Mucosa of rectum (tissue), 2 donors: Measurements from ENCODE around the gene FHOD3.

Experiments used
- H3K27ac ChIP-seq, 2 donors: one replicate each; pipeline ENCODE4 v1.7.0; 2013; ENCODE audit warnings: inconsistent platforms in 2 of 2, low read depth in 2 of 2, low read length in 2 of 2
- H3K27me3 ChIP-seq, 2 donors: one replicate each; pipeline ENCODE4 v1.7.0; 2013; ENCODE audit warnings: low read length in 2 of 2; ENCODE audit not compliant: control insufficient read depth in 2 of 2, insufficient read depth in 2 of 2
- H3K36me3 ChIP-seq, 2 donors: one replicate each; pipeline ENCODE4 v1.7.0; 2013; ENCODE audit warnings: low read length in 2 of 2; ENCODE audit not compliant: control insufficient read depth in 2 of 2, insufficient read depth in 2 of 2
- H3K4me1 ChIP-seq, 2 donors: one replicate each; pipeline ENCODE4 v1.7.0; 2013; ENCODE audit warnings: low read length in 2 of 2, mild to moderate bottlenecking in 1 of 2; ENCODE audit not compliant: control insufficient read depth in 2 of 2, insufficient read depth in 2 of 2
- H3K4me3 ChIP-seq, 2 donors: one replicate each; pipeline ENCODE4 v1.7.0; 2013; ENCODE audit warnings: low read length in 2 of 2
- H3K9ac ChIP-seq, 2 donors: one replicate each; pipeline ENCODE4 v1.7.0; 2013; ENCODE audit warnings: low read length in 2 of 2, low read depth in 1 of 2, mild to moderate bottlenecking in 1 of 2
- H3K9me3 ChIP-seq, 2 donors: one replicate each; pipeline ENCODE4 v1.7.0; 2013; ENCODE audit warnings: low read length in 2 of 2; ENCODE audit not compliant: control insufficient read depth in 2 of 2
- donor health status: healthy.
- donor health status: Normal muscosa, but diverticular disease.

FHOD3 gene

DNA sequence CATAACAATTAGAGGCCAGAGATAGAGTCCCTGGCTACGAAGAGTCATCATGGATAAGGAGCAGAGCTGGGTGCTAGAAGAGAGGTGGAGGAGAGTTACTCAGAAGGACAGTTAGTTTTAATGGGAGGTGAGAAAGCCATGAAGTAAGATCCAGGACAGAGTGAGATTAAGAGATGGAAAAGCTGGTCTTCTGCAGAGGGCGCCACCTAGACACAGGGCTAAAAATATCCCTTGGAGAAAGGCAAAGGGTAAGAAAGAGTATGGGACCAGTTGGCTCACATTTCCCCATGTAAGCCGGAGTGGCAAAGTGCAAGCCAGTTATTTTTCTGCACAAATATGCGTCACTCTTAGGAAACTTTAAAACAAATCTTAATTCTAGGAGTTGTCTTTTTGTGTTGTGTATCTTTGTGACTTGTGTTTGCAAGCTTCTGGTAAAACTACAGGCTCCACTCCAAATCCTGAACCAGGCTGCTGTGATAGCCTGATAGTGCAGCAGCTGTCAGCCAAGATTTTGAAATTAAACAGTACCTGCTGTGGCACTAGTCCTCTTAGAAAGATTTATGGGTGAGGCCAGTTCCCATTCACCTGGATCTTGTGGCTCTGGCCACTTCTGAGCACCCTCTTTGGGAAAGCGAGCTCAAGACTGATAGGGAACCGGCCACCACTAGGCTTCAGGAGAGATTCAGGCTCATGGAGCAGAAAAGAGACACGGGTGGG, 327.1 kb downstream of the FHOD3 start:
- Histone ChIP-seq H3K9me3 (no peaks in the 10 kb centered on the region), H3K9ac (no peak overlapping the region), H3K4me3 (no peak overlapping the region), H3K36me3 (no peaks in the 10 kb centered on the region), H3K4me1 (no peaks in the 10 kb centered on the region), H3K27me3 (no peaks in the 10 kb centered on the region), H3K27ac (no peak overlapping the region)

DNA sequence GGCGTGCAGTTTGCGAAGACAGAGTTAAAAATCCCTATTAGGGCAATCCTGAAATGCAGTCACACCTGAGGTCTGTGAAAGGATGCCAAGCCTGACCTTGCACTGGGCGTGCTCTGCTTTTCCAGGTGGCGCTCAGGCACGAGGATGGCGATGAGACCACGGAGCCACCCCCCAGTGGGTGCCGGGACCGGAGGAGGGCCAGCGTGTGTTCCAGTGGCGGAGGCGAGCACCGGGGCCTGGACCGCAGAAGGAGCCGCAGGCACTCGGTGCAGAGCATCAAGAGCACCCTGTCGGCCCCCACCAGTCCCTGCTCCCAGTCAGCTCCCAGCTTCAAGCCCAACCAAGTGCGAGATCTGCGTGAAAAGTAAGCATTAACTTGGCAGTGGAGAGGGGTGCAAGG, 327.9 kb downstream of the FHOD3 start:
- Histone ChIP-seq H3K27me3 (no peaks in the 10 kb centered on the region), H3K4me3 (no peak overlapping the region), H3K4me1 (no peaks in the 10 kb centered on the region), H3K36me3 (no peaks in the 10 kb centered on the region), H3K9me3 (no peaks in the 10 kb centered on the region), H3K27ac (no peak overlapping the region), H3K9ac (no peak overlapping the region)

GRCh38 chr18:36627637-36628036, 330.1 kb downstream of the FHOD3 start:
- no peaks in the 10 kb centered on the region for H3K9me3 ChIP-seq
- no peak overlapping the region for H3K4me3 ChIP-seq
- no peaks in the 10 kb centered on the region for H3K4me1 ChIP-seq
- H3K27me3 ChIP-seq: no peaks in the 10 kb centered on the region
- H3K36me3 ChIP-seq: no peaks in the 10 kb centered on the region
- H3K9ac ChIP-seq: no peak overlapping the region
- no peak overlapping the region for H3K27ac ChIP-seq

DNA sequence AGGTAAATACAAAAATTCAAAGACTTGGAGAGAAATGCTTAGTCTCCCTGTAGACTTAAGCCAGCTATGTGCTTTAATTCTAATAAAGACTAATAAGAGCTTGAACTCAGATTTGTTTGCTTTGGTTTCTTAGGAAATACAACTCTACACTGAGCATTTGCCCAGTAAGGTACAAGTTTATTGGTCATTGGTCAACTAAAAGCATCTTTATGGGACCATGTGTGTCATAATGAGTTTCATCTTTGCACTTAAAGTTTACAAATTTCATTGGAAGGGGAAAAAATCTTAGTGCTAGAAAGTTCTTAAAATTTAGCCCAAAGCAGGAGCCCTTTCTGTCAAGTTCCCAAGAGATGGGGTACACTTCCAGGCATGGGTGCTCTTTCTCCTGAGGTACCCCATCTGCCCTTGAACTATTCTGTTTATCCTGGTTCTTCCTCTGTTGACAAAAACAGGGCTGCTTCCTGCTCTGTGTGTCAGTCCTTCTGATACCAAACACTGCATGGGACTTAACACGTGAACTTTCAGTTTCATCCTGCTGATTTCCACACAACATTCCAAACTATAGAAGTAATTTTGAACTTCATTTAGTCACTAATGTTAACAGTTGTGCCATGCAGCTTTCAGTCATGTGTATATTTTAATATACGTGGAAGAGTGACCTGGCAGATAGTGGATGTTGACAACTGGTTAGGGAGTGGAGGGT, 331.1 kb downstream of the FHOD3 start:
- no peak overlapping the region for H3K9ac ChIP-seq
- H3K4me1 ChIP-seq: no peaks in the 10 kb centered on the region
- no peaks in the 10 kb centered on the region for H3K9me3 ChIP-seq
- H3K4me3 ChIP-seq: no peak overlapping the region
- H3K27me3 ChIP-seq: no peaks in the 10 kb centered on the region
- peak overlapping the region in 1 of 2 donors; percentile 32 for H3K27ac ChIP-seq
- H3K36me3 ChIP-seq: no peaks in the 10 kb centered on the region

GRCh38 chr18:36629138-36629530, 331.6 kb downstream of the FHOD3 start:
- Histone ChIP-seq H3K27ac (peak overlapping the region in 1 of 2 donors; percentile 32), H3K36me3 (no peaks in the 10 kb centered on the region), H3K9me3 (no peaks in the 10 kb centered on the region), H3K9ac (no peak overlapping the region), H3K4me3 (no peak overlapping the region), H3K4me1 (no peaks in the 10 kb centered on the region), H3K27me3 (no peaks in the 10 kb centered on the region)

GRCh38 chr18:36629836-36630235, 332.3 kb downstream of the FHOD3 start:
- no peak overlapping the region for H3K4me3 ChIP-seq
- no peaks in the 10 kb centered on the region for H3K36me3 ChIP-seq
- H3K9ac ChIP-seq: no peak overlapping the region
- H3K9me3 ChIP-seq: no peaks in the 10 kb centered on the region
- no peaks in the 10 kb centered on the region for H3K27me3 ChIP-seq
- H3K4me1 ChIP-seq: no peaks in the 10 kb centered on the region
- no peak overlapping the region for H3K27ac ChIP-seq

- Histone ChIP-seq H3K36me3 (no peaks in the 10 kb centered on the region), H3K27ac (no peak overlapping the region), H3K27me3 (no peaks in the 10 kb centered on the region), H3K9me3 (no peaks in the 10 kb centered on the region), H3K4me3 (no peak overlapping the region), H3K9ac (no peak overlapping the region), H3K4me1 (no peaks in the 10 kb centered on the region)
These were observed 333.4 kb downstream of the FHOD3 start for GRCh38 chr18:36630917-36631316.

GRCh38 chr18:36633961-36634412, 336.5 kb downstream of the FHOD3 start:
- H3K4me1 ChIP-seq: no peaks in the 10 kb centered on the region
- H3K27ac ChIP-seq: no peak overlapping the region

DNA sequence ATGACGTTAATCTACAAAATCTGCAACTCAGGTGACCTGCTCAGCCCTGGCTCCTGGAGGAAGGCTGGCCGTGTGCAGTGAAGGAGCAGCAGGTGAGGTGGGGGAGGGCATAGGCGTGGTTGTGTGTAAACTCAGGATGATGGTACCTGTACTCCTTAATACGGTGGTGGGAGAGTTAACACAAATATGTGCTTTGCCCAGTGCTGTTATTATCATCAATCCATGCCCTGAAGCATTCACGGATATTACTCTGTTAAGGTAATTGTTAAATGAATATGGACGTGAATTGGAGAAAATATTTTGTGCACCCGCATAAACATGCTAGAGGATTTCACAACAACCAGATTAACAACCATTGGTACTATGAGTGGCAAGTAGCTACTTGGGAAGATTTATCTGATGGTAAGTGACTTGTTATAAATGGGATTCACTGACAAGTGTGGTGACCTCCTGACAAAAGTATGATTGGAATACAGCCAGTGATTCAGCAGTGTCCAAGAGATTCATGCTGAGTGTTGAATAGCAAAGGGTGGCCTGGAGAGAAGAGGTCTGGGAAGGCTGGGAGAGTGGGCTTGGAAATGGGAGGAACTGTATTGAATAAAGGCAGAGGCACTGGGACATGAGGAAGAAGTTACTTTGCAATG, 337.2 kb downstream of the FHOD3 start:
- Histone ChIP-seq H3K9me3 (no peaks in the 10 kb centered on the region), H3K4me1 (no peaks in the 10 kb centered on the region), H3K9ac (no peak overlapping the region), H3K36me3 (no peaks in the 10 kb centered on the region), H3K27me3 (no peaks in the 10 kb centered on the region), H3K27ac (no peak overlapping the region), H3K4me3 (no peak overlapping the region)

More at GRCh38 chr18:36633961-36634412, 336.5 kb downstream of the FHOD3 start:
- no peaks in the 10 kb centered on the region for H3K36me3 ChIP-seq
- H3K9me3 ChIP-seq: no peaks in the 10 kb centered on the region
- no peak overlapping the region for H3K4me3 ChIP-seq
- no peaks in the 10 kb centered on the region for H3K27me3 ChIP-seq
- H3K9ac ChIP-seq: no peak overlapping the region

GRCh38 chr18:36635414-36636096, 338.0 kb downstream of the FHOD3 start:
- Histone ChIP-seq H3K4me1 (no peaks in the 10 kb centered on the region), H3K9ac (no peak overlapping the region), H3K4me3 (no peak overlapping the region), H3K36me3 (no peaks in the 10 kb centered on the region), H3K27ac (no peak overlapping the region), H3K27me3 (no peaks in the 10 kb centered on the region), H3K9me3 (no peaks in the 10 kb centered on the region)
